Parathyroid adenoma (tissue), 2 donors: Measurements from ENCODE around the gene PWWP2B.
A peak's percentile ranks its signal among the peaks of the same experiment; 100 is the strongest.

ENCODE experiments used
- H2AFZ ChIP-seq: fragments of 300-600 bp; sonication (generic); one replicate; pipeline ENCODE4 v1.7.0; 2017; ENCODE audit warnings: antibody characterized with exemption, mild to moderate bottlenecking
- H3K27ac ChIP-seq: fragments of 300-600 bp; sonication (generic); one replicate; pipeline ENCODE4 v1.7.0; 2017
- H3K27me3 ChIP-seq: fragments of 300-600 bp; sonication (generic); one replicate; pipeline ENCODE4 v1.7.0; 2017; ENCODE audit warnings: low read length; ENCODE audit not compliant: control insufficient read depth, insufficient read depth
- H3K36me3 ChIP-seq: fragments of 300-600 bp; sonication (generic); one replicate; pipeline ENCODE4 v1.7.0; 2017; ENCODE audit warnings: low read length; ENCODE audit not compliant: control insufficient read depth, insufficient read depth
- H3K4me1 ChIP-seq: fragments of 300-600 bp; sonication (generic); one replicate; pipeline ENCODE4 v1.7.0; 2017; ENCODE audit warnings: control low read depth
- H3K4me2 ChIP-seq: fragments of 300-600 bp; sonication (generic); one replicate; pipeline ENCODE4 v1.7.0; 2017; ENCODE audit warnings: low read length
- H3K4me3 ChIP-seq: fragments of 300-600 bp; sonication (generic); one replicate; pipeline ENCODE4 v1.7.0; 2017; ENCODE audit warnings: low read depth, low read length
- H3K79me2 ChIP-seq: fragments of 300-600 bp; sonication (generic); one replicate; pipeline ENCODE4 v1.7.0; 2017; ENCODE audit warnings: control low read depth
- H3K9ac ChIP-seq: fragments of 300-600 bp; sonication (generic); one replicate; pipeline ENCODE4 v1.7.0; 2017; ENCODE audit warnings: mild to moderate bottlenecking
- H3K9me3 ChIP-seq: fragments of 300-600 bp; sonication (generic); one replicate; pipeline ENCODE4 v1.7.0; 2017; ENCODE audit warnings: low read length; ENCODE audit not compliant: control insufficient read depth
- TF ChIP-seq, protein P1 (sequence below): fragments of 300-600 bp; sonication (generic); IDR thresholded peaks from one replicate; pipeline ENCODE4 v1.7.0; 2017; ENCODE audit warnings: antibody characterized with exemption, mild to moderate bottlenecking
- donor health status: primary hyperparathyroidism.

Gene PWWP2B

DNA sequence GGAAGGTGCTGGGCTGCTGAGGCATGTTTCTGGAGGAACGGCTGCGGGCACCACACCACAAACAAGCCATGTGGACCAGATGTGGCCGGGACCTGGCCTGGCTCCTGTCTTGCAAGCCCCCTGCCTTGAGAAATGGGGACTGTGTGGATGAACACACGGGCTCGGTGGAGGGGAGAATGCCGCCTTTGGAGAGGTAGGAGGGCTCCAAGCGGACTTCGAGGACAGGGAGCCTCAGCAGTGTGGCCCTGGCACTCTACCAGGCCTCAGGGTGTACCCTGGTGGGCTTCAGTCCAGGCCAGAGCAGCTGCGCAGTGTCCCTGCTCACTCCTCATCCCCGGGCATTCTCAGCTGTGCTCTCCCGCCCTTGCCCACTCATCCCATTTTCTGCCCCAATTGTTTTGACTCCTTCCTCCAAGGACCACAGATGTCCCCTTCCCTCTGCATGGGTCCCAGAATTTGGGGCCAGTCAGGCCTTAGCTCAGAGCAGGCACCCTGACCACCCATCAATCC is 31.5 kb downstream of the PWWP2B start:
- Histone ChIP-seq H3K27ac (no peak overlapping the region), H3K27me3 (no peaks in the 10 kb centered on the region), H3K4me3 (no peak overlapping the region), H3K9ac (no peak overlapping the region), H3K36me3 (no peaks in the 10 kb centered on the region), H2AFZ (no peak overlapping the region), H3K4me1 (peaks cover 17% of the 10 kb centered on the region), H3K4me2 (no peak overlapping the region), H3K9me3 (no peaks in the 10 kb centered on the region), H3K79me2 (peaks cover 14% of the 10 kb centered on the region)
- TF ChIP-seq, protein P1, sequence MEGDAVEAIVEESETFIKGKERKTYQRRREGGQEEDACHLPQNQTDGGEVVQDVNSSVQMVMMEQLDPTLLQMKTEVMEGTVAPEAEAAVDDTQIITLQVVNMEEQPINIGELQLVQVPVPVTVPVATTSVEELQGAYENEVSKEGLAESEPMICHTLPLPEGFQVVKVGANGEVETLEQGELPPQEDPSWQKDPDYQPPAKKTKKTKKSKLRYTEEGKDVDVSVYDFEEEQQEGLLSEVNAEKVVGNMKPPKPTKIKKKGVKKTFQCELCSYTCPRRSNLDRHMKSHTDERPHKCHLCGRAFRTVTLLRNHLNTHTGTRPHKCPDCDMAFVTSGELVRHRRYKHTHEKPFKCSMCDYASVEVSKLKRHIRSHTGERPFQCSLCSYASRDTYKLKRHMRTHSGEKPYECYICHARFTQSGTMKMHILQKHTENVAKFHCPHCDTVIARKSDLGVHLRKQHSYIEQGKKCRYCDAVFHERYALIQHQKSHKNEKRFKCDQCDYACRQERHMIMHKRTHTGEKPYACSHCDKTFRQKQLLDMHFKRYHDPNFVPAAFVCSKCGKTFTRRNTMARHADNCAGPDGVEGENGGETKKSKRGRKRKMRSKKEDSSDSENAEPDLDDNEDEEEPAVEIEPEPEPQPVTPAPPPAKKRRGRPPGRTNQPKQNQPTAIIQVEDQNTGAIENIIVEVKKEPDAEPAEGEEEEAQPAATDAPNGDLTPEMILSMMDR = no peak

DNA sequence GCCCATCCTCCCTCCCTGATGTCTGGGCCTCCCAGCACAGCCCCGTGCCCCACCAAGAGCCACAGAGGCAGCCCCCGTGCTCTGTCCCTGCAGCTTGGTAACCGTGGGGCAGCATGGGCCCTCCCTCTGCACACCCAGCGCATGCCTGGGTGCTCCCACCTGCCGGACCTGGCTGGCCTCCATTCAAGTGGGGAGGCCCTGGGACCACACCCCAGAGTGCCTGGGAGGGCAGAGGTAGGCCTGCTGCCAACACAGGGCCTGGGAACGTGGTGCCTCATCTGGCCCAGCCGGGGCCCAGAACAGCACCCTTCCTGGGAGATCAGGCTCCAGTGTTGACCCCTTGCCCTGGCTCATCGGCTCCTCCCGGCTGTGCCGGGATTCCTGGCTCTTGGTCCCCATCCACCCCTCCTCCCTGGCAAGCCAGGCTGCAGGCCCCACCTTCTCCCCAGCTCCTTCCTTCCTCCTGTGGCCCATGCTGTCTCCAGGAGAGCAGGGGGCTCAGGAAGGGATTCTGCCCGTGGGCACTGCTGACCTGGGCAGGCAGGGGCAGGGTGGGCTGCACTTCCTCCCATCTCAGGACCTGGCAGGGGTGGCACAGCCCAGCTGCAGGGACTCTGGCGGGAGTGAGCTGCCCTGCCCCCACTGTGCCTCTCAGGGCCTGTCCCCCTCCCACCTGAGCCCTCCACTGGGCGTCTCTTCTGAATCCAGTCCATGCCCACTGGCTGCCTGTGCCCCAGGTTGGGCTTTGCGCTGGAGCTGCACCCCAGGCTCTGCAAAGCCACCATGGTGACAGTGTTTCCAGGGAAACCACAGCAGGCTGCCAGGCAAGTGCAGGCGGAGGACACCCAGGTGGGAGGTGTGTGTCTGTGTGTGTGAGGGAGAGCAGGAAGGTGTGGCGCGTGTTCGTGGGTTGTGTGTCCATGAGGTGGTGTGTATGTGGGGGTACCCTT is 32.6 kb downstream of the PWWP2B start:
- H3K9ac ChIP-seq = no peak overlapping the region
- H3K79me2 ChIP-seq = peaks cover 14% of the 10 kb centered on the region
- TF ChIP-seq, protein P1 = no peak
- no peaks in the 10 kb centered on the region for H3K36me3 ChIP-seq
- no peak overlapping the region for H3K4me3 ChIP-seq
- H3K27me3 ChIP-seq = no peaks in the 10 kb centered on the region
- H3K9me3 ChIP-seq = no peaks in the 10 kb centered on the region
- peaks cover 17% of the 10 kb centered on the region for H3K4me1 ChIP-seq
- peak overlapping the region; percentile 21 for H3K27ac ChIP-seq
- peak overlapping the region; percentile 52 for H2AFZ ChIP-seq
- H3K4me2 ChIP-seq = no peak overlapping the region

DNA sequence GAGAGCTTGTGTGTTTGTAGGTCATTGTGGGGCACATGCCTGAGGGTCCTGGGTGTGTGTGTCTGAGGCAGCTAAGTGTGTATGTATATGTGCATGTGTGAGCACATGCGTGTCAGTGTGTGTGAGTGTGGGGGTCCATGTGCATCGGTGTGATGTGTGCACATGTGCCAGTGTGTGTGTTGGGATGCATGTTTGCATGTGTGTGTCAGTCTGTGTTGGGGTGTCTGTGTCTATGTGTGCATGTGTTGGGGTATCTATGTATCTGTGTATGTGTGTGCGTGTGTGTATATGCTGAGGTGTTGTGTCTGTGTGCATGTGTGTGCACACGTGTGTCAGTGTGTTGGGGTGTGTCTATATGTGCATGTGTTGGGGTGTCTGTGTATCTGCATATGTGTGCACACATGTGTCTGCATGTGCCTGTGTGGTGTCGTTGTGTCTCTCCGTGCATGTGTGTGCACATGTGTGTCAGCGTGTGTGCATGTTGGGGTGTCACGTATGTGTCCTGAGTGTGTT is 33.3 kb downstream of the PWWP2B start:
- Histone ChIP-seq H3K4me1 (peaks cover 17% of the 10 kb centered on the region), H3K79me2 (peaks cover 14% of the 10 kb centered on the region), H2AFZ (no peak overlapping the region), H3K27ac (peak overlapping the region; percentile 21), H3K4me3 (no peak overlapping the region), H3K4me2 (no peak overlapping the region), H3K27me3 (no peaks in the 10 kb centered on the region), H3K36me3 (no peaks in the 10 kb centered on the region), H3K9me3 (no peaks in the 10 kb centered on the region), H3K9ac (no peak overlapping the region)
- TF ChIP-seq, protein P1 = no peak

DNA sequence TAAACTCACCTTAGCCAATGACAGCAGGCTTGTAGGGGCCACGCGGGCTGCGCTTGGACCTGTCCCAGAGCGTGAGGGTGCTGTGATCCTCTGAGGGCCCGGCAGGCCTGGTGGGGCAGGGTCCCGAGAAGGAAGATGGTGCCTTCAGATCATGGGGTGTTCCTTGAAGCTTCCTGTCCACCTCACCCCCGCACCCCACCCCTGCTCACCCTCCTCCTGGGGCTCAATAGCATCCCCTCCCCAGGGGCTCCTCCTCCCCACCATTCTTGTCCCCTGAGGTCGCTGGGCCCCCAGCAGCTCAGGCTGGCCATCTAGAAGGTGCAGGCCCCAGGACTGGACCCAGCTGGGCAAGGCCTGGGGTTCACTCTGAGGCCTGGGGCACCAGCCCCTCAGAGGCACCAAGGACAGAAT is 33.9 kb downstream of the PWWP2B start:
- Histone ChIP-seq H3K27ac (no peak overlapping the region), H3K9me3 (no peaks in the 10 kb centered on the region), H3K4me1 (peaks cover 17% of the 10 kb centered on the region), H3K36me3 (no peaks in the 10 kb centered on the region), H2AFZ (no peak overlapping the region), H3K9ac (no peak overlapping the region), H3K79me2 (peaks cover 12% of the 10 kb centered on the region), H3K4me3 (no peak overlapping the region), H3K27me3 (no peaks in the 10 kb centered on the region), H3K4me2 (no peak overlapping the region)
- TF ChIP-seq, protein P1 = no peak
